ENCODE results near the gene PPY. TPM values are rescaled to one million over a fixed set of nuclear protein-coding genes. Genes with fewer than 3 reads are reported as not detected.
"Not testable (repeated sequence)": the region's sequence is repeated elsewhere in the genome, so short reads cannot be mapped to it uniquely, and the experiment has no call there.

PPY gene
- total and polyA plus RNA-seq, 7 donors: not detected

- TF ChIP-seq, protein P1, sequence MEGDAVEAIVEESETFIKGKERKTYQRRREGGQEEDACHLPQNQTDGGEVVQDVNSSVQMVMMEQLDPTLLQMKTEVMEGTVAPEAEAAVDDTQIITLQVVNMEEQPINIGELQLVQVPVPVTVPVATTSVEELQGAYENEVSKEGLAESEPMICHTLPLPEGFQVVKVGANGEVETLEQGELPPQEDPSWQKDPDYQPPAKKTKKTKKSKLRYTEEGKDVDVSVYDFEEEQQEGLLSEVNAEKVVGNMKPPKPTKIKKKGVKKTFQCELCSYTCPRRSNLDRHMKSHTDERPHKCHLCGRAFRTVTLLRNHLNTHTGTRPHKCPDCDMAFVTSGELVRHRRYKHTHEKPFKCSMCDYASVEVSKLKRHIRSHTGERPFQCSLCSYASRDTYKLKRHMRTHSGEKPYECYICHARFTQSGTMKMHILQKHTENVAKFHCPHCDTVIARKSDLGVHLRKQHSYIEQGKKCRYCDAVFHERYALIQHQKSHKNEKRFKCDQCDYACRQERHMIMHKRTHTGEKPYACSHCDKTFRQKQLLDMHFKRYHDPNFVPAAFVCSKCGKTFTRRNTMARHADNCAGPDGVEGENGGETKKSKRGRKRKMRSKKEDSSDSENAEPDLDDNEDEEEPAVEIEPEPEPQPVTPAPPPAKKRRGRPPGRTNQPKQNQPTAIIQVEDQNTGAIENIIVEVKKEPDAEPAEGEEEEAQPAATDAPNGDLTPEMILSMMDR (IDR thresholded peaks at IDR 0.05): no peak
- WGBS, 3 donors: 74 to 85% (median 75%) methylated on average over 12 of the region's 12 CpGs
- DNase-seq (no peak), ATAC-seq (no peak)
- H3K4me1 ChIP-seq: no peaks in the 10 kb centered on the region
- intact Hi-C loops (cut with DNase I): loop anchor here in 1 of 2 donors (10.0 kb wide), 1 partner anchor 220 kb away; no protein-coding TSS in a partner anchor
- H3K4me3 ChIP-seq: no peak overlapping the region
- no peaks in the 10 kb centered on the region for H3K9me3 ChIP-seq
- peaks cover 0 to 11% (median 1%) of the 10 kb centered on the region in 3 donors for H3K27me3 ChIP-seq (ENCODE audit: insufficient read depth in 3 of 3, low read length in 2 of 3)
- no peak overlapping the region for H3K27ac ChIP-seq
- no peaks in the 10 kb centered on the region for H3K36me3 ChIP-seq (ENCODE audit: insufficient read depth in 1 of 2, low read depth in 1 of 2)
Measured at GRCh38 chr17:43945074-43945829, 3.0 kb upstream of the PPY start.

DNA sequence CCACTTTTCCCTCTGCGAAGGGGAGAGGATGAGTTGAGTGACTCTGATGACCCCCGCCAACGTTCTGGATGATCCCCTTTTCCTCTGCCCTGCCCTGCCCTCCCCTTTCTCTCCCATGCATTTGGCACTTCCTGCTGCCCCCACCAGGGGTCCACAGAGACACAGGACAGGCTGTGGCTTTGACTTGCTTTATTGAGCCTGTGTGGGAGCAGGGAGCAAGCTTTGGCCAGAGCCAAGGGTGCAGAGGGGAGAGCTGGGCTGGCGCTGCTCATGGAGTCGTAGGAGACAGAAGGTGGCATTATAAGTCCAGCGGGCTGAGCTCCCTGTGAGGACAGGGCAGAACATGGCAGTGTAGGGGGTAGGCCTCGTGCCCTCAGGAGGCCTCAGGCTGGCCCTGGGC, 1.6 kb downstream of the PPY start:
- TF ChIP-seq, protein P1 (IDR thresholded peaks at IDR 0.05): peak; percentile 19
- intact Hi-C loops (cut with DNase I): loop anchor here (5.0 to 10.0 kb wide), 3 partner anchors 102 to 224 kb away; no protein-coding TSS in a partner anchor
- H3K27ac ChIP-seq: no peak overlapping the region
- DNase-seq (no peak), ATAC-seq (no peak)
- H3K4me1 ChIP-seq: peaks cover 4% of the 10 kb centered on the region
- no peaks in the 10 kb centered on the region for H3K36me3 ChIP-seq (ENCODE audit: insufficient read depth in 1 of 2, low read depth in 1 of 2)
- no peaks in the 10 kb centered on the region for H3K9me3 ChIP-seq
- peaks cover 0 to 14% (median 4%) of the 10 kb centered on the region in 3 donors for H3K27me3 ChIP-seq (ENCODE audit: insufficient read depth in 3 of 3, low read length in 2 of 3)
- no peak overlapping the region for H3K4me3 ChIP-seq
- WGBS, 3 donors: 57 to 60% (median 59%) methylated on average over 7 of the region's 7 CpGs

DNA sequence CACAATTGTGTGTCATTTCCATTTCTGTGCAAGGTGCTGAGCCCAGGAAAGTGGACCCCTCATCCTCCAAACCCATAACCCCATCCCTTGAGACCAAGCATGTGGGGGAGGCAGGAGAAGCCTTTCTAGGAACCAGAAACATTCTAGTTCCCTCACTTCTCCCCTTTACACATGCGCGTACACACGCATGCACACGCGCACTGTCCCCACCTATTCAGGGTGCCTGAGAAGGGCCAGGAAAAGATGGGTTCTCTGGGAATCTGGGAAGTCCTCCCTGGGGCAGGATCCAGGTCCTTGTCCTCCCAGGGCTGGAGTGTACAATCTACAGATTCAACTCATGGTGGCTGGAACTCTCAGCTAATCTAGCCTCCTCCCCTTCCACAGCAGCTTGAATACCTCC, 2.4 kb downstream of the PPY start:
- Histone ChIP-seq H3K4me3 (no peak overlapping the region), H3K27me3 (ENCODE audit: insufficient read depth in 3 of 3, low read length in 2 of 3) (peaks cover 0 to 18% (median 4%) of the 10 kb centered on the region in 3 donors), H3K4me1 (peaks cover 4% of the 10 kb centered on the region), H3K9me3 (no peaks in the 10 kb centered on the region), H3K27ac (no peak overlapping the region), H3K36me3 (ENCODE audit: insufficient read depth in 1 of 2, low read depth in 1 of 2) (no peaks in the 10 kb centered on the region)
- DNase-seq (no peak), ATAC-seq (no peak)
- TF ChIP-seq, protein P1 (IDR thresholded peaks at IDR 0.05): no peak
- intact Hi-C loops (cut with DNase I): loop anchor here (5.0 to 10.0 kb wide), 4 partner anchors 53 to 225 kb away; no protein-coding TSS in a partner anchor
- WGBS, 3 donors: 94 to 99% (median 94%) methylated on average over 5 of the region's 5 CpGs

- intact Hi-C loops (cut with DNase I): loop anchor here in 1 of 2 donors (5.0 kb wide), 1 partner anchor 52 kb away; no protein-coding TSS in a partner anchor
- not testable (repeated sequence) for H3K9me3 ChIP-seq; H3K27ac ChIP-seq; H3K36me3 ChIP-seq (ENCODE audit: insufficient read depth in 1 of 2, low read depth in 1 of 2); ATAC-seq; DNase-seq; H3K4me3 ChIP-seq; H3K4me1 ChIP-seq
- WGBS, 3 donors: 92 to 98% (median 94%) methylated on average over 3 of the region's 3 CpGs
- peaks cover 0 to 18% (median 4%) of the 10 kb centered on the region in 3 donors for H3K27me3 ChIP-seq (ENCODE audit: insufficient read depth in 3 of 3, low read length in 2 of 3)
Measured at GRCh38 chr17:43939452-43939851, 2.8 kb downstream of the PPY start.

DNA sequence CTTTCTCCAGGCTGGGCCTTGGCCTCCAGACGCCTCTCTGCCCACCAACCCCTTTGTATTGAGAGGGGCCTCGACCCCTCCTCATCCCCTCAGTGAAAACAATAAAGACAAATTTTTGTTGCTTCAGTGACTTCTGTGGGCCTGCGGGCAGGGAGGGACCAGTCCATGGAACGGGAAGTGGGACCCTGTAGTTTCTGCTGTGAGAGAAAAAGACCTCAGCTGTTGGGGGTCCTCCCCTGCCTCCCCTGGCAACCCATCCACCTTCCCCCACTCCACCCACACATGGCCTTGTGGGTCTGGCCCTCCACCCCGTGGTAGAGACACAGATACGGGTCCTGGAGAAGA, 3.5 kb downstream of the PPY start:
- WGBS, 3 donors: 69 to 72% (median 71%) methylated on average over 6 of the region's 6 CpGs
- intact Hi-C loops (cut with DNase I): loop anchor here in 1 of 2 donors (5.0 kb wide), 1 partner anchor 52 kb away; no protein-coding TSS in a partner anchor
- DNase-seq: no peak
- no peak for ATAC-seq
- Histone ChIP-seq H3K9me3 (no peaks in the 10 kb centered on the region), H3K4me1 (peaks cover 4% of the 10 kb centered on the region), H3K4me3 (no peak overlapping the region), H3K27ac (no peak overlapping the region), H3K27me3 (ENCODE audit: insufficient read depth in 3 of 3, low read length in 2 of 3) (peaks cover 0 to 18% (median 4%) of the 10 kb centered on the region in 3 donors), H3K36me3 (ENCODE audit: insufficient read depth in 1 of 2, low read depth in 1 of 2) (no peaks in the 10 kb centered on the region)
- TF ChIP-seq, protein P1 (IDR thresholded peaks at IDR 0.05): no peak
